Thymus (tissue), 11 donors: Measurements from ENCODE around the gene DDX5. TPM values are rescaled to one million over a fixed set of nuclear protein-coding genes. Genes with fewer than 3 reads are reported as not detected.

Experiments used
- DNase-seq, 9 donors: peaks; one replicate each; pipeline ENCODE4 v3.0.0-alpha.2; 2013; ENCODE audit warnings: low spot score in 9 of 9, low read depth in 6 of 9, missing footprints in 1 of 9
- H3K27ac ChIP-seq, 2 donors: one replicate each; pipeline ENCODE4 v1.5.1; 2013; ENCODE audit warnings: control low read depth in 1 of 2, low read depth in 1 of 2, low read length in 1 of 2, mild to moderate bottlenecking in 1 of 2, moderate library complexity in 1 of 2
- H3K27me3 ChIP-seq, 2 donors: one replicate each; pipeline ENCODE4 v1.5.1; 2013; ENCODE audit warnings: low read length in 1 of 2; ENCODE audit not compliant: control insufficient read depth in 2 of 2, insufficient read depth in 1 of 2
- H3K36me3 ChIP-seq, 2 donors: one replicate each; pipeline ENCODE4 v1.5.1; 2013; ENCODE audit warnings: low read length in 1 of 2, mild to moderate bottlenecking in 1 of 2, moderate library complexity in 1 of 2; ENCODE audit not compliant: control insufficient read depth in 2 of 2, insufficient read depth in 2 of 2
- H3K4me1 ChIP-seq, 2 donors: one replicate each; pipeline ENCODE4 v1.5.1; 2013; ENCODE audit warnings: low read length in 2 of 2; ENCODE audit not compliant: control insufficient read depth in 2 of 2, insufficient read depth in 2 of 2
- H3K4me3 ChIP-seq, 2 donors: one replicate each; pipeline ENCODE4 v1.5.1; 2013; ENCODE audit warnings: low read length in 2 of 2, control low read depth in 1 of 2, mild to moderate bottlenecking in 1 of 2
- H3K9me3 ChIP-seq, 2 donors: one replicate each; pipeline ENCODE4 v1.5.1; 2013; ENCODE audit warnings: low read length in 1 of 2, mild to moderate bottlenecking in 1 of 2; ENCODE audit not compliant: control insufficient read depth in 2 of 2, insufficient read depth in 1 of 2
- WGBS: extraction: QIAGEN DNeasy Blood & Tissue Kit; methylation state at CpG from one replicate; pipeline ENCODE4 v1.1.7; 2013; 5-methylcytosine and 5-hydroxymethylcytosine counted together
- polyA plus RNA-seq: library from polyadenylated mRNA; stranded (reverse); fragments of 200-250 nt; gene quantifications from one replicate; pipeline ENCODE4 v1.2.3, GENCODE V29; 2013
- total RNA-seq: library from RNA; stranded (reverse); fragments of 120-200 nt; gene quantifications from one replicate; pipeline ENCODE4 v1.2.4, GENCODE V29; 2013
- donor health status: healthy.

DDX5 gene
- total and polyA plus RNA-seq, 2 donors, result 584 to 937 TPM

DNA sequence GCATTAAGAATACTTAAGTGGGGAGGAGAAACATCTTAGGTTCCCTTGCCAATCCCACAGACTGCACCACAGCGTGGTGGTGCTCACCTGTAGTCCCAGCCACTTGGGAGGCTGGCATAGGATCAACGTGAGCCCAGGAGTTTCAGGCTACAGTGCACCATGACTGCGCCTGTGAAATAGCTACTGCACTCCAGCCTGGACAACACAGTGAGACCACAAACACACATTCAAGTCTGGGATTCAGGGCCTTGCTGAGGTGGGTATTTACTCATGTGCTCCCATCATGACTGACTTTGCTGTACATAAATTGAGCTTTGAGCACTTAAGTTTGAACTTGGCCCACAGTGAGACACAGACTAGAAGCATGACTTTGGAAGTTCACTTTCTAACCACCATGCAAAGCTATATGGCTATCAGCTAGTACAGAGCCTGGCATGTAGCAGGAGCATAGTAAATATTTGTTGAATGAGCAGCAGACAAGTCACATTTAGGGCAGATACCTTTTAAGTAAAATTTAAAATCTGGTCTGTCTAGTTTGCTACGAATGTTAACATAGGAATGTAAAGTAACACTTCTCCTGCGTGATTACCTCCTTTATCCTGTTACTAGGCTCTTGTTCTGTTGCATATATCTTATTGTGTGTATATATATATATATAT, 34.2 kb upstream of the DDX5 start:
- Histone ChIP-seq H3K27me3 (no peaks in the 10 kb centered on the region), H3K36me3 (peaks cover 42 to 76% of the 10 kb centered on the region in 2 donors)

DNA sequence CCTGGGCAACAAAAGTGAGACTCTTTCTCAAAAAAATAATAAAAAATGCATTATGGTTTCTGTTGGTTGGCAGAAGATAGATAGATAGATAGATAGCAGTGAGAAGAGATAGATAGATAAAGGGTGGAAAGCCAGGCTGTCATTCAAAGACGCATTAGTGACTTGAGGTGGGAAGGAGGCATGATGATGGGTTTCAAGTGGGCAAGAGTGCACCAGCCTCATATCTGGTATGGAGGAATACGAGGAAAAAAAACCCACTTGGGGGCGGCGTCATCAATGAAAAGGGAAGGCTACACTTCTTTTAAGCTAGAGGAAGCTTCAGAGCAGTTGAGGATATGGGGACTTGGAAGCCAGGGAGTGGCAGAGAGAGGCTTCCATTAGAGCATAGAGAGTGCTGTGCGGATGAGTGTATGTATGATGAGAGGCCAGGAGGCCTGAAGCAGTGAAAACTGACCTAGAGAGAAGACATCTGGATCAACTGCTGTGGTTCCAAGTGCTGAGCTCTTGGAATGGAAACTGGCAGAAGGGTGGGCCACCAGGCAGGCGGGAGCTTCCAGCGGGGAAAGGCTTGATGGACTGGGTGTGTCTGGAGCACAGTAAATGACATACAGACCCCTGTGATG, 32.5 kb upstream of the DDX5 start:
- Histone ChIP-seq H3K9me3 (no peaks in the 10 kb centered on the region), H3K4me1 (no peaks in the 10 kb centered on the region), H3K36me3 (peaks cover 49 to 80% of the 10 kb centered on the region in 2 donors), H3K27ac (no peak overlapping the region), H3K4me3 (no peak overlapping the region), H3K27me3 (no peaks in the 10 kb centered on the region)
- 96% methylated on average over 7 of the region's 7 CpGs for WGBS
- no peak for DNase-seq

More for the DNA sequence above, 34.2 kb upstream of the DDX5 start:
- no peak for DNase-seq
- H3K9me3 ChIP-seq, result no peaks in the 10 kb centered on the region
- 98% methylated on average over 5 of the region's 5 CpGs for WGBS
- H3K4me3 ChIP-seq, result no peak overlapping the region
- no peak overlapping the region for H3K27ac ChIP-seq
- no peaks in the 10 kb centered on the region for H3K4me1 ChIP-seq

DNA sequence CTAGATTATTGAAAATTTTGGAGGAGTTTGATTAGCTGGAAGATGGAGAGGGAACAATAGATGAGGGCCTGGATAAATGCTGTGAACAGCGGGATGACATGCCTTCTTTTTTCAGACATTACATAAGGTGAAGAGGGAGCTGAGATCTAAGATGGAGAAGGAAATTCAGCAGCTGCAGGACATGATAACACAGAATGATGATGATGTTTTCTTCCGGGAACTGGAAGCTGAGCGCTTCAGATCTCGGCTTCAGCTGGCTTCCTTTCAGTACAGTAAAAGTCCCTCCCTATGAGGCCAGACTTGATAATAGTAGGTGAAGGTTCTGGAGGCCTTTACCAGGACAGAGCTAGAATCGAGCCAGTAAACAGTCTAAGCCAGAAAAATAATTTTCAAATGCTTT, 31.4 kb upstream of the DDX5 start:
- Histone ChIP-seq H3K4me3 (no peak overlapping the region), H3K27ac (no peak overlapping the region), H3K36me3 (peaks cover 60 to 86% of the 10 kb centered on the region in 2 donors), H3K4me1 (no peaks in the 10 kb centered on the region), H3K9me3 (no peaks in the 10 kb centered on the region), H3K27me3 (no peaks in the 10 kb centered on the region)
- over 99% methylated on average over 5 of the region's 5 CpGs for WGBS
- no peak for DNase-seq

DNA sequence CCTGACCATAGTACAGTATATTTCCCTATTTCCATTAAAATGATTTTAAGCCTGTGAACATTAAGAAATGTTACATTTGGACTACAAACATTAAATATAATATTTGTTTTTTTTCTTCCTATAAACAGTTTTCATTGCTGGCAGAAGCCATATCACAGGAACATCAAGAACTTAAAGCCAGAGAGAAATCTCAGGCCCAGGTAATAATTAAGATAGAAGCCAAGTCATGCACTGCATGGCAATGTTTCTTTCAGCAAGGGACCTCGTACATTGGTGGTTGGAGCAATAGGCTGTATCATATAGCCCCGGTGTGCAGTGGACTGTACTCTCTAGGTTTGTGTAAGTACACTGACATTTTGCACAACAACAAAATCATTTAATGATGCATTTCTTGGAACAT, 30.8 kb upstream of the DDX5 start:
- Histone ChIP-seq H3K4me3 (no peak overlapping the region), H3K36me3 (peaks cover 64 to 87% of the 10 kb centered on the region in 2 donors), H3K27ac (no peak overlapping the region), H3K4me1 (no peaks in the 10 kb centered on the region), H3K9me3 (no peaks in the 10 kb centered on the region), H3K27me3 (no peaks in the 10 kb centered on the region)
- 95% methylated on average over 2 of the region's 2 CpGs for WGBS
- DNase-seq, result no peak

DNA sequence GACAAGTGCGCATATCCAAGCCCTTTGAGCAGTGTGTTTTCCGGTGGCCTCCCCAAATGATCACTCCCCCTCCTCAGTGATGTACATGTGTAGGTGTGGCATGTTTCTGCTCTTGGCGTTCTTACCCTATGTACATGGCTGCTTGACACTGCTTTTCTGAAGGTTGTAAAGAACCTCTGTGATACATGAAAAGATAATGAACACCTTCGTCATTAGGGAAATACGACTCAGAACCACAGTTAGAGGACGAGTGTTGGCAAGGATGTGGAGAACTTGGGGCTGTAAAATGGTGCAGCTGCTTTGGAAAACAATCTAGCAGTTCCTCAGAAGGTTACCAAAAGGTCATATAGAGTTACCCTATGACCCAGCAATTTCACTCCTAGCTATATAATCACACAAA, 29.3 kb upstream of the DDX5 start:
- no peak for DNase-seq
- Histone ChIP-seq H3K27me3 (no peaks in the 10 kb centered on the region), H3K9me3 (no peaks in the 10 kb centered on the region), H3K27ac (no peak overlapping the region), H3K4me1 (no peaks in the 10 kb centered on the region), H3K4me3 (no peak overlapping the region), H3K36me3 (peaks cover 70 to 93% of the 10 kb centered on the region in 2 donors)
- 96% methylated on average over 6 of the region's 6 CpGs for WGBS

DNA sequence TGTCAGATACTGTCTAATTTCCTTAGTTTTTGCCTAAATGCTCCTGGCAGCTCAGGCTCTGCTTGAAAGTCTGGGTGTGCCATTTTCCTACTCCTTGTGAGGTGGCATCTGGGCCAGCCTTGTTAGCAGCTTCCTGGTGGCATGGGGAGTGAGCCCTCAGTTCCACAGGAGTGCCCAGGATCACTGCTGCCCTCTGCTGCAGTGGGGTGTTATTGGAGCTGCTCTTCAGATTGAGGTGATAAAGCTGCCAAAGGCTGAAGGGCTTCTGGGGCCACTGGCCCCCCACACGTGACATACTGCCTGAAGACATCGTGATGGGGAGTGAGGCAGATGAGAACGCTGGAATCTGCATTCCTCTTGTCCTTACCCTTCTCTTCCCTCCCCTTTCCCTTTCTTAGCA, 28.1 kb upstream of the DDX5 start:
- WGBS, result 97% methylated on average over 3 of the region's 3 CpGs
- Histone ChIP-seq H3K36me3 (peaks cover 72 to 96% of the 10 kb centered on the region in 2 donors), H3K4me3 (no peak overlapping the region), H3K27ac (no peak overlapping the region), H3K27me3 (no peaks in the 10 kb centered on the region), H3K4me1 (no peaks in the 10 kb centered on the region), H3K9me3 (no peaks in the 10 kb centered on the region)
- DNase-seq, result peak in 2 of 9 donors; percentile 7 to 17

DNA sequence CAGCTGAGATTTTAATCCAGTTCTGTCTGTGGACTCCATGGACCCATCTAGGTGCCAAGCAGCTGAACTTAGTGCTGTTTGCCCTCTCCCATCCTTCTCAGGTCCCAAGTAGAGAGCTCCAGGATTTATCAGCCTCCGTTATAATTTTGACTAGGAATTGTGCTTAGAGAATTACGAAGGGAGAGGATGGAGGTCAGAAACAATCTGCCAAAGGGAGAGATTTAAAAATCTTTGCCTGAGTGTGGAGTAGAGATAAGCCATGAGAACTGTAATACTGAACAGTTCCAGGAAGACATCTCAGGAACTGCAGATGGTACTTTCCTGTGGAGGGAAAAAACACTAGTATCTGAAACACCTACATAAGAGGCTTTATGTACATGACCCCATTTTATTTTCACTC, 27.7 kb upstream of the DDX5 start:
- H3K9me3 ChIP-seq, result no peaks in the 10 kb centered on the region
- H3K27me3 ChIP-seq, result no peaks in the 10 kb centered on the region
- over 99% methylated on average over 2 of the region's 2 CpGs for WGBS
- H3K36me3 ChIP-seq, result peaks cover 75 to 98% of the 10 kb centered on the region in 2 donors
- no peak overlapping the region for H3K27ac ChIP-seq
- DNase-seq, result no peak
- H3K4me1 ChIP-seq, result no peaks in the 10 kb centered on the region
- no peak overlapping the region for H3K4me3 ChIP-seq

DNA sequence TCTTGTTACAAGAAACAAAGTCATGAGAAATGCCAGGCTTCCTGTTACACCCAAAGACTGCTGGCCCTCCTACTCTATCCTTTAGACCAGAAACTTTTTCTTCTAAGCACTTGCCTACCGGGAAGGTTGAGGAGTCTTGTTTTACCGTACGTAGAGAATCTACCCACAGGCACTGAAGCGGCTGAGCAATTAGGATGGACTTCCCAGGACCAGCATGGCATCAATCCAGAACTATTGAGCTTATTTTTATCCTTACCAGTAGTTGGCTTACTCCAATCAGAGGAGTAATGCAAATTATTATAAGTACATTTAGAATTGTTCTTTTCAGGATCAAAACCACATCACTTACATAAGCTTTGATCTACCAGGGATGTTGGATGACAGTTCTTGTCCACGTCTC, 26.3 kb upstream of the DDX5 start:
- WGBS, result 97% methylated on average over 5 of the region's 5 CpGs
- no peaks in the 10 kb centered on the region for H3K4me1 ChIP-seq
- H3K27me3 ChIP-seq, result no peaks in the 10 kb centered on the region
- no peak for DNase-seq
- H3K4me3 ChIP-seq, result no peak overlapping the region
- H3K36me3 ChIP-seq, result peaks cover 73 to 99% of the 10 kb centered on the region in 2 donors
- H3K9me3 ChIP-seq, result no peaks in the 10 kb centered on the region
- H3K27ac ChIP-seq, result no peak overlapping the region

DNA sequence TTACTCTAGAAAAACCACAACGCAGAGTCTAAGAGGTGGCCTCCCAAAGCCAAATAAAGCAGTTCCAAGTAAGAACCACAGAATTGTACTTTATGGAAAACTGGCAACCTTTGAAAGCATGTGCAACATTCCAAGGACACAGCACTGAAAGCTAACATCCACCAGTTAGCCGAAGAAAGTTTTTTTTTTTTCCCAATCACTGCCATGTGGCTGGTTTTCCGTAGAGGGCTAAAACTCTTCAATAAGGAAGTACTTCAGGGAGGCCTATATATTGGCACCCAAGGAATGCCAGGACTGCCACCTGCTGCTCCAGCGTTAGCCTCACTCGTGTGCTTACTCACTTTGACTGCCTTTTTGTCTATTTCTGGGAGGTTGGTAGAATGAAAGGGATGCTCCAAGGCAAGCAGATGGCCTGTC, 25.9 kb upstream of the DDX5 start:
- no peaks in the 10 kb centered on the region for H3K9me3 ChIP-seq
- DNase-seq, result no peak
- H3K27ac ChIP-seq, result no peak overlapping the region
- no peak overlapping the region for H3K4me3 ChIP-seq
- H3K27me3 ChIP-seq, result no peaks in the 10 kb centered on the region
- H3K36me3 ChIP-seq, result peaks cover 74 to 99% of the 10 kb centered on the region in 2 donors
- 98% methylated on average over 5 of the region's 5 CpGs for WGBS
- no peaks in the 10 kb centered on the region for H3K4me1 ChIP-seq
